IMR-90 (cell line): ENCODE results near the gene FOXD3. TPM values are rescaled to one million over a fixed set of nuclear protein-coding genes. Genes with fewer than 3 reads are reported as not detected.

Experiments
- ATAC-seq: fragments of 200-7000 bp; cut with Tn5 transposase; 2 replicates; pipeline ENCODE4 v1.9.1; 2020; ENCODE audit warnings: low read depth, mild to moderate bottlenecking, moderate library complexity
- BruUV-seq: library from RNA; stranded (reverse); fragments of 400-500 nt; replicated peaks from 2 replicates; lab custom pipeline; 2021; lab: Mats Ljungman, UMichigan
- CTCF ChIA-PET: fragments of 300-600 bp; formaldehyde crosslinking; extraction: SDS; loops from one replicate; lab custom pipeline; 2021; ENCODE audit warnings: antibody characterized with exemption; lab: Yijun Ruan, JAX
- POLR2A ChIA-PET: fragments of 300-600 bp; sonication (Branson Sonifier 250); formaldehyde crosslinking; loops from one replicate; lab custom pipeline; 2022; ENCODE audit warnings: antibody characterized with exemption; ENCODE audit not compliant: unreplicated experiment; lab: Charles Lee
- DNase-seq: peaks from one replicate; pipeline ENCODE4 v3.0.0; 2013
- H2AFZ ChIP-seq: replicated peaks from 2 replicates; pipeline ENCODE3; 2013; ENCODE audit warnings: low read length, mild to moderate bottlenecking; ENCODE audit not compliant: poor library complexity
- H2AK5ac ChIP-seq: 2 replicates; pipeline ENCODE4 v1.6.1; 2013; ENCODE audit warnings: low read depth, low read length, inconsistent platforms
- H2AK9ac ChIP-seq: replicated peaks from 2 replicates; pipeline ENCODE3; 2013; ENCODE audit warnings: mild to moderate bottlenecking, low read depth, low read length, moderate library complexity; ENCODE audit not compliant: poor library complexity
- H2BK120ac ChIP-seq: 2 replicates; pipeline ENCODE4 v1.6.1; 2013; ENCODE audit warnings: low read depth, low read length, inconsistent platforms
- H2BK15ac ChIP-seq: 3 replicates; pipeline ENCODE4 v1.6.1; 2013; ENCODE audit warnings: low read depth, low read length, inconsistent platforms
- H2BK20ac ChIP-seq: 2 replicates; pipeline ENCODE4 v1.6.1; 2013; ENCODE audit warnings: low read depth, mild to moderate bottlenecking, inconsistent platforms, low read length, moderate library complexity
- H2BK5ac ChIP-seq: 2 replicates; pipeline ENCODE4 v1.6.1; 2013; ENCODE audit warnings: mild to moderate bottlenecking, low read depth, low read length, inconsistent platforms; ENCODE audit not compliant: poor library complexity, severe bottlenecking
- H3K14ac ChIP-seq: replicated peaks from 2 replicates; pipeline ENCODE4 v1.6.1; 2013; ENCODE audit warnings: low read depth, low read length, inconsistent platforms
- H3K18ac ChIP-seq: 2 replicates; pipeline ENCODE4 v1.6.1; 2013; ENCODE audit warnings: low read depth, low read length, control low read depth
- H3K23ac ChIP-seq: 2 replicates; pipeline ENCODE4 v1.6.1; 2013; ENCODE audit warnings: low read depth, low read length, inconsistent platforms
- H3K27ac ChIP-seq: 2 replicates; pipeline ENCODE4 v1.5.1; 2013; ENCODE audit warnings: mild to moderate bottlenecking, control low read depth, low read length; ENCODE audit not compliant: insufficient read depth
- H3K27me3 ChIP-seq: 2 replicates; pipeline ENCODE4 v1.6.1; 2013; ENCODE audit warnings: low read length; ENCODE audit not compliant: control insufficient read depth, insufficient read depth
- H3K36me3 ChIP-seq: 2 replicates; pipeline ENCODE4 v1.6.1; 2013; ENCODE audit warnings: low read length, mixed read lengths; ENCODE audit not compliant: control insufficient read depth, insufficient read depth
- H3K4ac ChIP-seq: 2 replicates; pipeline ENCODE4 v1.6.1; 2013; ENCODE audit warnings: low read depth, low read length, inconsistent platforms
- H3K4me1 ChIP-seq: 2 replicates; pipeline ENCODE4 v1.6.1; 2013; ENCODE audit warnings: low read length, mixed read lengths; ENCODE audit not compliant: control insufficient read depth, insufficient read depth
- H3K4me2 ChIP-seq: 2 replicates; pipeline ENCODE4 v1.6.1; 2013; ENCODE audit warnings: low read depth, mild to moderate bottlenecking, control low read depth, low read length, moderate library complexity
- H3K4me3 ChIP-seq: 2 replicates; pipeline ENCODE4 v1.5.1; 2013; ENCODE audit warnings: low read depth, mild to moderate bottlenecking, control low read depth, low read length, moderate library complexity; ENCODE audit not compliant: insufficient read depth
- H3K56ac ChIP-seq: 2 replicates; pipeline ENCODE4 v1.6.1; 2013; ENCODE audit warnings: low read length, inconsistent platforms; ENCODE audit not compliant: insufficient read depth; ENCODE audit errors: extremely low read depth
- H3K79me1 ChIP-seq, 2 experiments: 2 replicates each; pipeline ENCODE4 v1.6.1; 2013; ENCODE audit warnings: low read length in 2 of 2, inconsistent platforms in 1 of 2, low read depth in 1 of 2
- H3K9ac ChIP-seq: 2 replicates; pipeline ENCODE4 v1.6.1; 2013; ENCODE audit warnings: low read depth, low read length, control low read depth
- H3K9me1 ChIP-seq: 2 replicates; pipeline ENCODE4 v1.6.1; 2013; ENCODE audit warnings: low read length, inconsistent platforms; ENCODE audit not compliant: insufficient read depth
- H3K9me3 ChIP-seq: 2 replicates; pipeline ENCODE4 v1.6.1; 2013; ENCODE audit warnings: low read length; ENCODE audit not compliant: control insufficient read depth, insufficient read depth
- H4K20me1 ChIP-seq: 2 replicates; pipeline ENCODE4 v1.6.1; 2013; ENCODE audit warnings: low read length, inconsistent platforms; ENCODE audit not compliant: insufficient read depth
- H4K5ac ChIP-seq: 2 replicates; pipeline ENCODE4 v1.6.1; 2013; ENCODE audit warnings: mild to moderate bottlenecking, low read depth, low read length, control low read depth
- H4K8ac ChIP-seq, 2 experiments: 2 replicates each; pipeline ENCODE4 v1.6.1; 2013; ENCODE audit warnings: low read depth in 2 of 2, low read length in 2 of 2, control low read depth in 1 of 2, inconsistent platforms in 1 of 2
- H4K91ac ChIP-seq: 2 replicates; pipeline ENCODE4 v1.6.1; 2013; ENCODE audit warnings: low read depth, low read length, inconsistent platforms; ENCODE audit not compliant: insufficient read depth
- BHLHE40 ChIP-seq: fragments of 150-350 bp; IDR thresholded peaks from 2 replicates; pipeline ENCODE4 v1.6.1; 2016; ENCODE audit warnings: mild to moderate bottlenecking, low read depth, low read length
- CEBPB ChIP-seq: IDR thresholded peaks from 2 replicates; pipeline ENCODE4 v1.6.1; 2012; ENCODE audit warnings: low read depth, low read length, improper control_type of control experiment
- CTCF ChIP-seq: conservative IDR thresholded peaks from 2 replicates; pipeline ENCODE4 v1.5.1; 2012; ENCODE audit warnings: mild to moderate bottlenecking, low read depth, low read length, improper control_type of control experiment
- ELK1 ChIP-seq: fragments of 150-350 bp; IDR thresholded peaks from 2 replicates; pipeline ENCODE4 v1.6.1; 2016; ENCODE audit warnings: low read depth, mild to moderate bottlenecking, low read length, moderate library complexity, borderline replicate concordance
- FOS ChIP-seq: fragments of 150-350 bp; IDR thresholded peaks from 2 replicates; pipeline ENCODE4 v1.6.1; 2016; ENCODE audit warnings: low read depth, low read length
- RCOR1 ChIP-seq: IDR thresholded peaks from 2 replicates; pipeline ENCODE4 v1.6.1; 2012; ENCODE audit warnings: mild to moderate bottlenecking, low read length, improper control_type of control experiment; ENCODE audit not compliant: insufficient replicate concordance
- SMC3 ChIP-seq: fragments of 150-350 bp; IDR thresholded peaks from 2 replicates; pipeline ENCODE4 v1.6.1; 2016; ENCODE audit warnings: low read depth, mild to moderate bottlenecking, antibody characterized with exemption, low read length, moderate library complexity
- USF2 ChIP-seq: fragments of 150-350 bp; IDR thresholded peaks from 2 replicates; pipeline ENCODE4 v1.6.1; 2017; ENCODE audit warnings: mild to moderate bottlenecking, antibody characterized with exemption, low read length, low read depth
- WGBS, 2 experiments: methylation state at CpG; one replicate each; pipeline versions ENCODE4 v1.1.5 to v1.1.7; 2013; ENCODE audit warnings: missing lambda C conversion rate in 2 of 2; ENCODE audit not compliant: insufficient read length in 1 of 2; ENCODE audit errors: extremely low coverage in 2 of 2; 5-methylcytosine and 5-hydroxymethylcytosine counted together
- dilution Hi-C: fragments of 300-500 bp; cut with HindIII; formaldehyde crosslinking; loops from one replicate; pipeline ENCODE4 v1.14.3; 2018; ENCODE audit warnings: low sequenced_read_pairs; ENCODE audit not compliant: unreplicated experiment
- in situ Hi-C: fragments of 300-500 bp; cut with MboI; formaldehyde crosslinking; loops from 3 replicates; pipeline ENCODE4 v1.14.3; 2019; ENCODE audit warnings: low sequenced_read_pairs, inconsistent platforms, mixed read lengths
- intact Hi-C: fragments of 100-400 bp; cut with micrococcal nuclease; formaldehyde crosslinking; loops from 2 replicates; pipeline ENCODE4 v1.10.0; 2022
- polyA plus RNA-seq, 3 experiments: library from polyadenylated mRNA; depleted of rRNA; stranded (reverse); fragments of >200 nt; gene quantifications; 2 replicates each; pipeline ENCODE4 v1.2.3, GENCODE V29; 2012; ENCODE audit warnings: low replicate concordance in 1 of 3
- total RNA-seq: library from RNA; depleted of rRNA; stranded (reverse); fragments of >200 nt; gene quantifications from 2 replicates; pipeline ENCODE4 v1.2.3, GENCODE V29; 2012

The FOXD3 gene
- total and polyA plus RNA-seq, 2 of the 4 experiments (the other 2 are of a cell fraction) = not detected

- TF ChIP-seq SMC3 = no peak
Measured at GRCh38 chr1:63318201-63318979, 4.0 kb upstream of the FOXD3 start (continued).

- no peak overlapping the region for H4K8ac ChIP-seq
- H2AFZ ChIP-seq = peak overlapping the region; percentile 46
- no peaks in the 10 kb centered on the region for H3K4me1 ChIP-seq
- in situ Hi-C loops (loop anchor here (10.0 to 25.0 kb wide), 3 partner anchors 135 to 943 kb away; partner anchors contain the start of genes EFCAB7 and ITGB3BP), intact Hi-C loops (no loop called here), dilution Hi-C loops (no loop called here)
- ChIA-PET POLR2A (interaction anchor here (0.5 to 0.6 kb wide), 2 partner anchors 33 to 49 kb away, joined by 3 to 5 read pairs; no protein-coding TSS in a partner anchor), CTCF (no interaction called here)
- no peak overlapping the region for H4K91ac ChIP-seq
- ATAC-seq (no peak), DNase-seq (no peak)
- H2BK5ac ChIP-seq = no peak overlapping the region
- BruUV-seq = no TSS peak
- 0 out of 2 replicates have a peak, but pooled peaks cover 5% of the 10 kb centered on the region for H4K20me1 ChIP-seq
- no peak overlapping the region for H3K4me3 ChIP-seq
- no peak overlapping the region for H3K14ac ChIP-seq
- peaks cover 35% of the 10 kb centered on the region for H3K9me3 ChIP-seq
- H2BK20ac ChIP-seq = no peak overlapping the region
- H2BK15ac ChIP-seq = no peak overlapping the region
- H3K4ac ChIP-seq = no peak overlapping the region
- no peak overlapping the region for H2AK5ac ChIP-seq
- no peaks in the 10 kb centered on the region for H3K9me1 ChIP-seq
- H3K9ac ChIP-seq = no peak overlapping the region
- no peak overlapping the region for H2AK9ac ChIP-seq
- H3K23ac ChIP-seq = no peak overlapping the region; the same call in 1 of the 2 replicates
- H3K4me2 ChIP-seq = no peak overlapping the region
- no peaks in the 10 kb centered on the region for H3K79me1 ChIP-seq
- H3K27me3 ChIP-seq = peaks cover 89% of the 10 kb centered on the region
- no peak overlapping the region for H4K5ac ChIP-seq
- 4% methylated on average over 44 of the region's 60 CpGs; no CpG with 5 or more reads in 1 of the 2 experiments for WGBS, 2 experiments
- no peak overlapping the region for H3K18ac ChIP-seq
- no peak overlapping the region for H3K27ac ChIP-seq
- H3K36me3 ChIP-seq = no peaks in the 10 kb centered on the region
- no peak overlapping the region for H3K56ac ChIP-seq
- H2BK120ac ChIP-seq = no peak overlapping the region
- TF ChIP-seq SMC3 (no peak), FOS (no peak), BHLHE40 (no peak), RCOR1 (no peak), CEBPB (no peak), USF2 (no peak), ELK1 (no peak), CTCF (no peak)
Measured at GRCh38 chr1:63319046-63320021, 3.0 kb upstream of the FOXD3 start.
